T-helper 17 cell (primary cell): ENCODE results near the gene VDR. TPM values are rescaled to one million over a fixed set of nuclear protein-coding genes. Genes with fewer than 3 reads are reported as not detected.
"Not testable (repeated sequence)": the region's sequence is repeated elsewhere in the genome, so short reads cannot be mapped to it uniquely, and the experiment has no call there.

ENCODE experiments used
- ATAC-seq: fragments of 150-1000 bp; cut with Tn5 transposase; 2 replicates; pipeline ENCODE4 v1.10.0; 2021; ENCODE audit warnings: mild to moderate bottlenecking, moderate library complexity
- DNase-seq, 3 donors: peaks; one replicate each; pipeline versions ENCODE4 v3.0.0 to v3.0.0-alpha.2; 2020 to 2021
- H3K9me3 ChIP-seq: one replicate; pipeline ENCODE4 v1.7.0; 2013; ENCODE audit warnings: low read length, mild to moderate bottlenecking; ENCODE audit not compliant: control insufficient read depth, poor library complexity, severe bottlenecking
- H3K27ac Mint-ChIP-seq: one replicate; pipeline ENCODE4 v1.8.0; 2022; ENCODE audit warnings: mild to moderate bottlenecking, moderate library complexity, mixed read lengths
- H3K27me3 Mint-ChIP-seq: one replicate; pipeline ENCODE4 v1.8.0; 2022; ENCODE audit warnings: mixed read lengths
- H3K36me3 Mint-ChIP-seq: one replicate; pipeline ENCODE4 v1.8.0; 2022; ENCODE audit warnings: low read depth, mixed read lengths
- H3K4me1 Mint-ChIP-seq: one replicate; pipeline ENCODE4 v1.8.0; 2022; ENCODE audit warnings: mild to moderate bottlenecking, mixed read lengths
- H3K4me3 Mint-ChIP-seq: one replicate; pipeline ENCODE4 v1.8.0; 2022; ENCODE audit warnings: mild to moderate bottlenecking, moderate library complexity, mixed read lengths
- total RNA-seq, 4 donors: library from RNA in 2 of 4; stranded (reverse) in 2 of 4; gene quantifications; one replicate each; pipeline ENCODE4 v1.2.3 and lab custom pipeline; 2022 to 2026

VDR gene
- total RNA-seq, 2 donors from 2014 or later, result 1.8 to 4.5 TPM

GRCh38 chr12:47818467-47819137 lies 86.2 kb downstream of the VDR start:
- Mint-ChIP-seq H3K27ac (peak overlapping the region; percentile 100), H3K4me3 (peak overlapping the region; percentile 97), H3K4me1 (peaks cover 76% of the 10 kb centered on the region), H3K36me3 (no peaks in the 10 kb centered on the region), H3K27me3 (no peaks in the 10 kb centered on the region)
- H3K9me3 ChIP-seq, result no peaks in the 10 kb centered on the region
- ATAC-seq, result peak; percentile 6
- no peak for DNase-seq

- no peak for DNase-seq
- no peaks in the 10 kb centered on the region for H3K9me3 ChIP-seq
- peaks cover 76% of the 10 kb centered on the region for H3K4me1 Mint-ChIP-seq
- no peaks in the 10 kb centered on the region for H3K36me3 Mint-ChIP-seq
- peak overlapping the region; percentile 97 for H3K4me3 Mint-ChIP-seq
- peak overlapping the region; percentile 100 for H3K27ac Mint-ChIP-seq
- ATAC-seq, result no peak
- no peaks in the 10 kb centered on the region for H3K27me3 Mint-ChIP-seq
These were observed 86.8 kb downstream of the VDR start for GRCh38 chr12:47818007-47818376.

GRCh38 chr12:47817272-47818006 lies 87.4 kb downstream of the VDR start:
- no peak for DNase-seq
- Mint-ChIP-seq H3K27me3 (no peaks in the 10 kb centered on the region), H3K36me3 (no peaks in the 10 kb centered on the region)

DNA sequence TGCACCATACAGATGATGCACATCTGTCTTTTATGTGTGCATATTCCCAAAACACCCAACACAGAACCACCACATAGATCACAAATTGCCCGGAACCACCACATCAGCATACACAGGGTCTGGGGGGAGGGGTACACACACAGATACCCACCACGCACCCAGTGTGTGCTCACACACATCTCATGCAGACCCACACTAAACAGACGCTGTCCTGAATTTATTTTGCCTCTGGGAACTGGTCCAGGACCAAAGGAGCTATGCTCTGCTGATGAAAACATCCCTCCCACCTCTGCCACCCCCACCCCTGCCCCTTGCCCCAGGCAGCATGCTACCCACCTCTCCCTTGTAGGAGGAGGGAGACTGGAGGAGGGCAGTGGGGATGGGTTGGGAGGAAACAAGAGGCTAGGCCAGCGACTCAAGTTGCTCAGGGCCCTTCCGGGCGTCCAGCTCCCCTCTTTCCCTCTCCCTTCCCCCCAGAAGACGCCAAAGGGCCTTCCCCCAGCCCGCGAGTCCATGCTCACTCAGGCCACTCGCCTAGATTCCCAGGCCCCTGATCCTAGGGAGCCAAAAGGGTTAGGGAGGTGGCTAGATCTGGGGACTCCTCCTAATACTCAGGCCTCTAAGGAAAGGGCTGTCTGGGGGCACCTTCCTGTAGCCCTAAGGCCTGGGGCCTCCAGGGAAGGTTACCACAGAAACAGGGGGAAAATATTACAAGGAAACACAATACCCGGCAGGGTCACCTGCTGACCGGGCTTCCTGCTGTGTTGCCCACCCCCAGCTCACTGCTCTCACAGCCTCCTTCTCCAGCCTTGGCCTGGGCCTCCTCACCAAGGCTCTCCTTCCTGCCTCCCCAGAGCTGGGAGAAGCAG lies 88.2 kb downstream of the VDR start:
- Mint-ChIP-seq H3K4me1 (peaks cover 69% of the 10 kb centered on the region), H3K36me3 (no peaks in the 10 kb centered on the region)
- ATAC-seq, result no peak

More at GRCh38 chr12:47817272-47818006, 87.4 kb downstream of the VDR start:
- ATAC-seq, result no peak
- Mint-ChIP-seq H3K4me3 (peak overlapping the region; percentile 97), H3K27ac (peak overlapping the region; percentile 100), H3K4me1 (peaks cover 72% of the 10 kb centered on the region)
- no peaks in the 10 kb centered on the region for H3K9me3 ChIP-seq

GRCh38 chr12:47815447-47815846 lies 89.3 kb downstream of the VDR start:
- Mint-ChIP-seq H3K27ac (peak overlapping the region; percentile 100), H3K4me3 (peak overlapping the region; percentile 31), H3K4me1 (peaks cover 68% of the 10 kb centered on the region)
- not testable (repeated sequence) for DNase-seq, H3K36me3 Mint-ChIP-seq, ATAC-seq, H3K27me3 Mint-ChIP-seq, H3K9me3 ChIP-seq

More for the DNA sequence above, 88.2 kb downstream of the VDR start:
- DNase-seq, result no peak
- Mint-ChIP-seq H3K4me3 (peak overlapping the region; percentile 97), H3K27me3 (no peaks in the 10 kb centered on the region), H3K27ac (peak overlapping the region; percentile 100)
- no peaks in the 10 kb centered on the region for H3K9me3 ChIP-seq

DNA sequence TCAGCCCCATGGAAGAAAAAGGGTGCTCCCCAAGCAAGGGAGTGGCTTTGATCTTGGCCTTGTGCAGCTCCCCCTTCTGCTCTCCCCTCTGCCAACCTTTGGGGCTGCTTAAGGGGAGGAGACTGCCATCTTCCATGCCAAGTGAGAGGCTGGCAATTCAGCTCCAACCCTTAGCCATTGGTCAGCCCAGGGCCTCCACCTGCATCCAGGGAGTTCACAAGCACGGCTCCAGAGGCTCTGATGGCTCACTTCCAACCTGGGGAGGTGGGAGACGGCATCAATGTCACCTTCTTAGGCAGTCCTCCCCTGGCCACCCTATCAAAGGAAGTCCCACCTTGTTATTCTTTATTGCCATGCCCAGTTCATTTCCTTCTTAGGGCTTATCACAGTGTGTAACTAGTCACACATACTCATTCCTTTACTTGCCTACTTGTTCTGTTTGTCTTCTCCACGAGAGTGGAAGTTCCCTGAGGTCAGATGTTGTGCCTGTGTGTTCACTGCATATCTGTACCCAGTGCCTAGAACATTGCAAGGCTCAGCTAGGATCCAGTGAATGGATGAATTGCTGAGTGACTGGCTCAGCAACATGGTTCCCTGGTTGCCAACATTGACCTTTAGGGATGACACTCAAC lies 90.1 kb downstream of the VDR start:
- Mint-ChIP-seq H3K27ac (peak overlapping the region; percentile 100), H3K4me1 (peaks cover 69% of the 10 kb centered on the region), H3K27me3 (no peaks in the 10 kb centered on the region), H3K4me3 (peak overlapping the region; percentile 96), H3K36me3 (no peaks in the 10 kb centered on the region)
- DNase-seq, result no peak
- ATAC-seq, result no peak
- no peaks in the 10 kb centered on the region for H3K9me3 ChIP-seq

DNA sequence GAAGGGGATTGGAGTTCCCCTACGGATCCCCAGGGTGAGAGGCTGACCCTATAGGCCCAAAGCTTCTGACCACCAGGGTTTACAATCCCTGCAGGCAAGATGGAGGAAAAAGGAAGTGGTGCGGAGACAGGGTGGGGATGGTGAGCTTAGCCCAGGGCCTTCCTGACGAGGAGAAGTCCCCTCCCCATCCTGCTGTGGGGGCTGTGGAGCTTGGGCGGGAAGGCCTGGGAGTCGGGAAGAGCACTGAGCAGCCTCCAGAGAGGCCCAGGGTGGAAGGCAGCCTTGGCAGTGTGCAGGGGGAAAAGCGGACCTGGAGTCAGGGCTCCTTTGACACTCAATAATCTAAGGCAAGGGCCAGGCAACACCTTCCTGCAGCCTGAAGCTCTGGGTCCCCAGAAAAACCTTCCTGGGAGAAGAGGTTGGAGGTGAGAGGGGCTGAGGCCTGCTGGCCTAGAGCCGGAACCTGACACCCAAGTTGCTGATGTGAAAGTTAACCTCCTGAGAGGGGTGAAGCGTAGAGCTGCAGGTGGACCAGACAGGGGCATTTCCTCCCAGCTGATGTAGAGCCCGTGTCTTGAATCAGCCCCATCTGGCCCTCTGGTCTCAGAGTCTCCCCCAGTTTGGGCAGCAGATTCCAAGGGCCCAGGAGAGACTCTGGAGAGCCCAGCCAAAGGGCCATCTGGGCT lies 91.1 kb downstream of the VDR start:
- peak overlapping the region; percentile 100 for H3K27ac Mint-ChIP-seq
- H3K4me3 Mint-ChIP-seq, result peak overlapping the region; percentile 96
- H3K4me1 Mint-ChIP-seq, result peaks cover 75% of the 10 kb centered on the region
- H3K27me3 Mint-ChIP-seq, result no peaks in the 10 kb centered on the region
- H3K36me3 Mint-ChIP-seq, result no peaks in the 10 kb centered on the region
- ATAC-seq, result no peak
- DNase-seq, result no peak
- H3K9me3 ChIP-seq, result no peaks in the 10 kb centered on the region

- Mint-ChIP-seq H3K27ac (peak overlapping the region; percentile 100), H3K4me3 (peak overlapping the region; percentile 96), H3K36me3 (no peaks in the 10 kb centered on the region), H3K4me1 (peaks cover 75% of the 10 kb centered on the region), H3K27me3 (no peaks in the 10 kb centered on the region)
- H3K9me3 ChIP-seq, result no peaks in the 10 kb centered on the region
- DNase-seq, result peak; percentile 79 to 91 (median 83)
- peak; percentile 80 for ATAC-seq
These were observed 91.8 kb downstream of the VDR start for GRCh38 chr12:47812797-47813510.

- Mint-ChIP-seq H3K4me3 (peak overlapping the region; percentile 96), H3K27ac (peak overlapping the region; percentile 100), H3K27me3 (no peaks in the 10 kb centered on the region), H3K36me3 (no peaks in the 10 kb centered on the region), H3K4me1 (peaks cover 74% of the 10 kb centered on the region)
- ATAC-seq (no peak), DNase-seq (no peak)
- no peaks in the 10 kb centered on the region for H3K9me3 ChIP-seq
These were observed 93.0 kb downstream of the VDR start for GRCh38 chr12:47811581-47812484.

- Mint-ChIP-seq H3K27ac (peak overlapping the region; percentile 100), H3K27me3 (no peaks in the 10 kb centered on the region), H3K4me1 (peaks cover 70% of the 10 kb centered on the region), H3K36me3 (no peaks in the 10 kb centered on the region), H3K4me3 (peak overlapping the region; percentile 85)
- no peaks in the 10 kb centered on the region for H3K9me3 ChIP-seq
- no peak for ATAC-seq
- no peak for DNase-seq
These were observed 93.8 kb downstream of the VDR start for GRCh38 chr12:47811072-47811396.

DNA sequence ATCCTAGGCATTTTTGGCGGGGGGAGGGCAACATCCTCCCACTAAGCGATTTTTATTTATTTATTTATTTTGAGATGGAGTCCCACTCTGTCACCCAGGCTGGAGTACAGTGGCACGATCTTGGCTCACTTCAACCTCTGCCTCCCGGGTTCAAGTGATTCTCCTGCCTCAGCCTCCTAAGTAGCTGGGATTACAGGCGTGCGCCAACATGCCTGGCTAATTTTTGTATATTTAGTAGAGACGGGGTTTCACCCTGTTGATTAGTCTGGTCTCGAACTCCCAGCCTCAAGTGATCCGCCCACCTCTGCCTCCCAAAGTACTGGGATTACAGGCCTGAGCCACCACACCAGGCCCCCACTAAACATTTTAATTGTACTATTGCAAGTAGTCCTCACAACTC lies 95.3 kb downstream of the VDR start:
- not testable (repeated sequence) for ATAC-seq, DNase-seq, H3K27me3 Mint-ChIP-seq, H3K36me3 Mint-ChIP-seq, H3K9me3 ChIP-seq
- peak overlapping the region; percentile 15 for H3K4me3 Mint-ChIP-seq
- peak overlapping the region; percentile 100 for H3K27ac Mint-ChIP-seq
- H3K4me1 Mint-ChIP-seq, result peaks cover 74% of the 10 kb centered on the region
